Neuronal stem cell (in vitro differentiated cells): Measurements from ENCODE around the gene TARBP2.

Experiments
- DNase-seq: peaks from one replicate; pipeline ENCODE4 v3.0.0-alpha.2; 2013; ENCODE audit warnings: low spot score
- H2AFZ ChIP-seq: one replicate; pipeline ENCODE4 v1.6.1; 2013; ENCODE audit warnings: mild to moderate bottlenecking, low read length, inconsistent platforms
- H2AK5ac ChIP-seq: 2 replicates; pipeline ENCODE4 v1.6.1; 2013; ENCODE audit warnings: low read depth, mild to moderate bottlenecking, inconsistent platforms, low read length, moderate library complexity, mixed read lengths
- H2BK120ac ChIP-seq: 2 replicates; pipeline ENCODE4 v1.6.1; 2013; ENCODE audit warnings: low read depth, mild to moderate bottlenecking, inconsistent platforms, low read length, moderate library complexity, mixed read lengths
- H2BK12ac ChIP-seq: one replicate; pipeline ENCODE4 v1.6.1; 2013; ENCODE audit warnings: low read length, inconsistent platforms
- H2BK15ac ChIP-seq: 2 replicates; pipeline ENCODE4 v1.6.1; 2013; ENCODE audit warnings: mild to moderate bottlenecking, low read length, inconsistent platforms, mixed read lengths
- H2BK5ac ChIP-seq: one replicate; pipeline ENCODE4 v1.6.1; 2013; ENCODE audit warnings: inconsistent platforms, mild to moderate bottlenecking, low read length, moderate library complexity
- H3K14ac ChIP-seq: one replicate; pipeline ENCODE4 v1.6.1; 2013; ENCODE audit warnings: low read length, inconsistent platforms
- H3K18ac ChIP-seq: 2 replicates; pipeline ENCODE4 v1.6.1; 2013; ENCODE audit warnings: low read length, inconsistent platforms
- H3K23ac ChIP-seq: 2 replicates; pipeline ENCODE4 v1.6.1; 2013; ENCODE audit warnings: low read depth, mild to moderate bottlenecking, mixed read lengths, low read length, inconsistent platforms; ENCODE audit not compliant: poor library complexity
- H3K27ac ChIP-seq: replicated peaks from 3 replicates; pipeline ENCODE4 v1.5.1; 2013; ENCODE audit warnings: low read length, inconsistent platforms
- H3K27me3 ChIP-seq, 3 experiments: 2 replicates each; pipeline ENCODE4 v1.6.1; 2013; ENCODE audit warnings: low read length in 3 of 3, mild to moderate bottlenecking in 2 of 3, inconsistent platforms in 1 of 3, low read depth in 1 of 3, mixed read lengths in 1 of 3, moderate library complexity in 1 of 3; ENCODE audit not compliant: control insufficient read depth in 3 of 3, insufficient read depth in 3 of 3
- H3K36me3 ChIP-seq, 2 donors: replicated peaks in 1 of 2; 2 replicates each; pipeline ENCODE4 v1.6.1; 2013; ENCODE audit warnings: low read length in 2 of 2; ENCODE audit not compliant: control insufficient read depth in 2 of 2, insufficient read depth in 2 of 2
- H3K4ac ChIP-seq: 2 replicates; pipeline ENCODE4 v1.6.1; 2013; ENCODE audit warnings: inconsistent platforms, mild to moderate bottlenecking, low read length, moderate library complexity
- H3K4me1 ChIP-seq, 2 donors: 1 replicate in 1 of 2; 2 replicates in 1 of 2; pipeline ENCODE4 v1.6.1; 2013; ENCODE audit warnings: low read length in 2 of 2, low read depth in 1 of 2; ENCODE audit not compliant: control insufficient read depth in 2 of 2, insufficient read depth in 1 of 2
- H3K4me2 ChIP-seq: one replicate; pipeline ENCODE4 v1.6.1; 2013; ENCODE audit warnings: mild to moderate bottlenecking, low read length, inconsistent platforms; ENCODE audit not compliant: insufficient read depth, poor library complexity, severe bottlenecking
- H3K4me3 ChIP-seq, 2 donors: 2 replicates each; pipeline ENCODE4 v1.5.1; 2013; ENCODE audit warnings: low read length in 2 of 2, mild to moderate bottlenecking in 2 of 2, inconsistent platforms in 1 of 2, moderate library complexity in 1 of 2
- H3K79me1 ChIP-seq: one replicate; pipeline ENCODE4 v1.6.1; 2013; ENCODE audit warnings: low read depth, mild to moderate bottlenecking, inconsistent platforms, low read length, moderate library complexity
- H3K9ac ChIP-seq: one replicate; pipeline ENCODE4 v1.6.1; 2013; ENCODE audit warnings: mild to moderate bottlenecking, low read depth, low read length, inconsistent platforms; ENCODE audit not compliant: poor library complexity
- H3K9me3 ChIP-seq, 2 donors: replicated peaks in 1 of 2; 2 replicates each; pipeline versions ENCODE3 to v1.6.1; 2013; ENCODE audit warnings: low read length in 2 of 2, mild to moderate bottlenecking in 2 of 2, inconsistent platforms in 1 of 2, low read depth in 1 of 2, mixed read lengths in 1 of 2, moderate library complexity in 1 of 2; ENCODE audit not compliant: control insufficient read depth in 2 of 2, insufficient read depth in 1 of 2
- H4K8ac ChIP-seq: one replicate; pipeline ENCODE4 v1.6.1; 2013; ENCODE audit warnings: low read depth, mild to moderate bottlenecking, inconsistent platforms, low read length, moderate library complexity
- H4K91ac ChIP-seq: one replicate; pipeline ENCODE4 v1.6.1; 2013; ENCODE audit warnings: low read length, low read depth, mild to moderate bottlenecking, inconsistent platforms; ENCODE audit not compliant: poor library complexity
- WGBS, 2 donors: extraction: QIAGEN DNeasy Blood & Tissue Kit; methylation state at CpG; one replicate each; pipeline ENCODE4 v1.1.7; 2013; ENCODE audit warnings: missing lambda C conversion rate in 2 of 2, mixed read lengths in 1 of 2; ENCODE audit not compliant: insufficient read length in 2 of 2, insufficient replicate concordance in 1 of 2; ENCODE audit errors: extremely low coverage in 2 of 2; 5-methylcytosine and 5-hydroxymethylcytosine counted together

The TARBP2 gene

GRCh38 chr12:53536962-53537361 is 35.9 kb downstream of the TARBP2 start:
- H3K79me1 ChIP-seq = no peaks in the 10 kb centered on the region
- no peak overlapping the region for H2AK5ac ChIP-seq
- H3K27me3 ChIP-seq = no peaks in the 10 kb centered on the region
- no peak overlapping the region for H3K18ac ChIP-seq
- no peaks in the 10 kb centered on the region for H3K9me3 ChIP-seq
- H3K4ac ChIP-seq = no peak overlapping the region
- H2BK12ac ChIP-seq = no peak overlapping the region
- no CpG with 5 or more reads among the region's 3 CpGs for WGBS, 2 donors
- no peak overlapping the region for H4K91ac ChIP-seq
- no peak for DNase-seq
- H3K14ac ChIP-seq = no peak overlapping the region
- no peak overlapping the region for H2AFZ ChIP-seq
- no peak overlapping the region for H2BK15ac ChIP-seq
- H3K9ac ChIP-seq = no peak overlapping the region
- no peak overlapping the region for H3K23ac ChIP-seq
- no peaks in the 10 kb centered on the region for H3K4me1 ChIP-seq
- no peak overlapping the region for H2BK120ac ChIP-seq
- H4K8ac ChIP-seq = no peak overlapping the region
- no peak overlapping the region for H3K4me3 ChIP-seq
- H3K36me3 ChIP-seq = peaks cover 26 to 87% of the 10 kb centered on the region in 2 donors
- no peak overlapping the region for H3K4me2 ChIP-seq
- H2BK5ac ChIP-seq = no peak overlapping the region
- H3K27ac ChIP-seq = no peak overlapping the region

GRCh38 chr12:53538209-53538689 is 37.2 kb downstream of the TARBP2 start:
- WGBS, 2 donors = no CpG with 5 or more reads among the region's 1 CpG
- H3K27ac ChIP-seq = no peak overlapping the region
- H4K91ac ChIP-seq = no peak overlapping the region
- no peaks in the 10 kb centered on the region for H3K27me3 ChIP-seq
- H2BK12ac ChIP-seq = no peak overlapping the region
- no peak overlapping the region for H4K8ac ChIP-seq
- no peak for DNase-seq
- no peaks in the 10 kb centered on the region for H3K79me1 ChIP-seq
- no peak overlapping the region for H2BK15ac ChIP-seq
- no peak overlapping the region for H3K18ac ChIP-seq
- H3K23ac ChIP-seq = no peak overlapping the region
- no peak overlapping the region for H3K4me2 ChIP-seq
- H3K4me1 ChIP-seq = no peaks in the 10 kb centered on the region
- no peak overlapping the region for H2BK5ac ChIP-seq
- no peak overlapping the region for H3K4me3 ChIP-seq
- H3K14ac ChIP-seq = no peak overlapping the region
- no peak overlapping the region for H3K4ac ChIP-seq
- H2BK120ac ChIP-seq = no peak overlapping the region
- H3K9ac ChIP-seq = no peak overlapping the region
- H2AK5ac ChIP-seq = no peak overlapping the region
- peaks cover 18 to 84% of the 10 kb centered on the region in 2 donors for H3K36me3 ChIP-seq
- H3K9me3 ChIP-seq = no peaks in the 10 kb centered on the region
- H2AFZ ChIP-seq = no peak overlapping the region

DNA sequence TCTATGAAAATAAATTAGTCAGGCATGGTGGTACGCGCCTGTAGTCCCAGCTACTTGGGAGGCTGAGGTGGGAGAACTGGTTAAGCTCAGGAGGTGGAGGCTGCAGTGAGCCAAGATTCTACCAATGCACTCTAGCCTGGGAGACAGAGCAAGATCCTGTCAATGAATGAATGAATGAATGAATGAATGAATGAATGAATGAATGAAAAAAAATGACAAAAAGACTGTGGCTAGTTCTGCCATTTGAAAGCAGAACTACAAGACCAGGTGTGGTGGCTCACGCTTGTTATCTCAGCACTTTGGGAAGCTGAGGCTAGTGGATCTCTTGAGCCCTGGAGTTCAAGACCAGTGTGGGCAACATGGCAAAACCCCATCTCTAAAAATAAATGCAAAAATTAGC is 38.4 kb downstream of the TARBP2 start:
- H3K14ac ChIP-seq = no peak overlapping the region
- no peak overlapping the region for H3K4me3 ChIP-seq
- no peak overlapping the region for H2AK5ac ChIP-seq
- no peak overlapping the region for H2BK5ac ChIP-seq
- no peak overlapping the region for H3K4me2 ChIP-seq
- no peak overlapping the region for H3K4ac ChIP-seq
- H3K27me3 ChIP-seq = no peaks in the 10 kb centered on the region
- H2BK120ac ChIP-seq = no peak overlapping the region
- H3K18ac ChIP-seq = no peak overlapping the region
- no peak for DNase-seq
- H4K91ac ChIP-seq = no peak overlapping the region
- H3K79me1 ChIP-seq = no peaks in the 10 kb centered on the region
- WGBS, 2 donors = no CpG with 5 or more reads among the region's 3 CpGs
- no peak overlapping the region for H3K23ac ChIP-seq
- no peaks in the 10 kb centered on the region for H3K4me1 ChIP-seq
- no peak overlapping the region for H3K9ac ChIP-seq
- H3K9me3 ChIP-seq = no peaks in the 10 kb centered on the region
- H2BK15ac ChIP-seq = no peak overlapping the region
- no peak overlapping the region for H2AFZ ChIP-seq
- no peak overlapping the region for H2BK12ac ChIP-seq
- H4K8ac ChIP-seq = no peak overlapping the region
- H3K27ac ChIP-seq = no peak overlapping the region
- H3K36me3 ChIP-seq = peaks cover 16 to 78% of the 10 kb centered on the region in 2 donors

DNA sequence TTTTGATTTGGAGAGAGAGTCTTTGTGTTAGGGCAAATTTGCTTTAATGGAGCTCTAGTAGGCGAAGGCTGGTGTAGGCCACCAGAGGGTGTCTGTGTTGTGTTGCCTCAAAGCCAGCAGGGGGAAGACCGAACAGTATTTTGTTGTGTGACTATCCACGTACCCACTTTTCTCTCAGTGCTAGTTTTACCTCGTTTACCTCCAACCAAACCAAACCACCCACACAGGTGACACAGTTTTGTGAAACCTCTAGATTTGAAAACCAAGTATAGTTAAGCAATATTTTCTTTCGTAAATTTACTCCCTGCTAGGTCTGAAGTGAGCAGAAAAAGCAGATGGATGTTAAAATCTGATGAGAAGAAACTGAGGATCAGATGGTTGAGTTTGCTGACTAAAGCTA is 42.5 kb downstream of the TARBP2 start:
- DNase-seq = peak; percentile 26
- H2AFZ ChIP-seq = no peak overlapping the region
- H3K9ac ChIP-seq = no peak overlapping the region
- no peak overlapping the region for H4K8ac ChIP-seq
- H2BK120ac ChIP-seq = no peak overlapping the region
- no peak overlapping the region for H3K18ac ChIP-seq
- H3K79me1 ChIP-seq = no peaks in the 10 kb centered on the region
- no peaks in the 10 kb centered on the region for H3K4me1 ChIP-seq
- no peak overlapping the region for H2BK12ac ChIP-seq
- peaks cover 0 to 2% of the 10 kb centered on the region in 2 donors for H3K9me3 ChIP-seq
- no peak overlapping the region for H2AK5ac ChIP-seq
- H3K4me3 ChIP-seq = no peak overlapping the region
- H3K4me2 ChIP-seq = no peak overlapping the region
- WGBS, 2 donors = no CpG with 5 or more reads among the region's 5 CpGs
- no peak overlapping the region for H4K91ac ChIP-seq
- H3K4ac ChIP-seq = no peak overlapping the region
- H3K14ac ChIP-seq = no peak overlapping the region
- no peak overlapping the region for H3K27ac ChIP-seq
- H2BK5ac ChIP-seq = no peak overlapping the region
- no peaks in the 10 kb centered on the region for H3K27me3 ChIP-seq
- H2BK15ac ChIP-seq = no peak overlapping the region
- H3K23ac ChIP-seq = no peak overlapping the region
- H3K36me3 ChIP-seq = peaks cover 14 to 53% of the 10 kb centered on the region in 2 donors
